SU-DHL-6 (cell line): ENCODE results near the gene LDAH.
"Not testable (repeated sequence)": the region's sequence is repeated elsewhere in the genome, so short reads cannot be mapped to it uniquely, and the experiment has no call there.

Experiments used
- H2AFZ ChIP-seq: fragments of 200-600 bp; sonication (generic); 2 replicates; pipeline ENCODE4 v1.6.1; 2014; ENCODE audit warnings: low read depth, mild to moderate bottlenecking, moderate library complexity, mixed read lengths, antibody characterized with exemption, low read length; ENCODE audit not compliant: severe bottlenecking
- H3F3A ChIP-seq: fragments of 200-600 bp; shearing (Covaris generic); 2 replicates; pipeline ENCODE4 v1.6.0; 2016; ENCODE audit warnings: antibody characterized with exemption, mild to moderate bottlenecking; ENCODE audit not compliant: insufficient read depth
- H3K27ac ChIP-seq: fragments of 200-600 bp; sonication (generic); 2 replicates; pipeline ENCODE4 v1.5.1; 2016; ENCODE audit warnings: low read depth, mild to moderate bottlenecking, low read length, moderate library complexity, mixed read lengths
- H3K27me3 ChIP-seq: fragments of 200-600 bp; sonication (generic), shearing (Covaris generic); 2 replicates; pipeline ENCODE4 v1.6.0; 2014; ENCODE audit warnings: mild to moderate bottlenecking, low read length
- H3K36me3 ChIP-seq: fragments of 200-600 bp; sonication (generic); 2 replicates; pipeline ENCODE4 v1.6.1; 2014; ENCODE audit warnings: mild to moderate bottlenecking, low read length, mixed read lengths
- H3K4me2 ChIP-seq: fragments of 300-600, 200-600 bp; shearing (Covaris generic), sonication (generic); 2 replicates; pipeline ENCODE4 v1.6.0; 2014; ENCODE audit warnings: low read length, low read depth, mild to moderate bottlenecking; ENCODE audit not compliant: poor library complexity, severe bottlenecking
- H3K4me3 ChIP-seq: fragments of 200-600 bp; sonication (generic); 2 replicates; pipeline ENCODE4 v1.5.1; 2014; ENCODE audit warnings: antibody characterized with exemption, low read length, mild to moderate bottlenecking, mixed read lengths; ENCODE audit not compliant: insufficient read depth, poor library complexity, severe bottlenecking
- H3K79me2 ChIP-seq: fragments of 200-600 bp; sonication (generic); 2 replicates; pipeline ENCODE4 v1.6.1; 2014; ENCODE audit warnings: mild to moderate bottlenecking, low read length, moderate library complexity; ENCODE audit not compliant: insufficient read depth
- H3K9ac ChIP-seq: fragments of 200-600 bp; sonication (generic); 2 replicates; pipeline ENCODE4 v1.7.0; 2014; ENCODE audit warnings: mild to moderate bottlenecking, low read length
- H3K9me2 ChIP-seq: fragments of 200-600 bp; sonication (generic); replicated peaks from 2 replicates; pipeline ENCODE4 v1.6.1; 2014; ENCODE audit warnings: low read length; ENCODE audit not compliant: insufficient read depth
- H3K9me3 ChIP-seq: fragments of 200-600 bp; sonication (generic); 2 replicates; pipeline ENCODE4 v1.6.1; 2014; ENCODE audit warnings: low read length, mixed read lengths; ENCODE audit not compliant: insufficient read depth
- H4K20me1 ChIP-seq: fragments of 200-600 bp; sonication (generic); 2 replicates; pipeline ENCODE4 v1.6.1; 2014; ENCODE audit warnings: low read depth, mild to moderate bottlenecking, antibody characterized with exemption, low read length, moderate library complexity, mixed read lengths
- CTCF ChIP-seq: fragments of 200-600 bp; sonication (generic); IDR thresholded peaks from one replicate; pipeline ENCODE4 v1.5.1; 2017; ENCODE audit warnings: antibody characterized with exemption, mild to moderate bottlenecking, low read length, moderate library complexity; ENCODE audit not compliant: insufficient read depth, poor library complexity, severe bottlenecking
- EZH2phosphoT487 ChIP-seq: fragments of 200-600 bp; sonication (generic), shearing (Covaris generic); conservative IDR thresholded peaks from 2 replicates; pipeline ENCODE4 v1.6.1; 2018; ENCODE audit warnings: mild to moderate bottlenecking, antibody characterized with exemption, low read length, moderate library complexity, mixed read lengths

The LDAH gene

GRCh38 chr2:20723543-20723942, 99.4 kb downstream of the LDAH start:
- H2AFZ ChIP-seq = no peak overlapping the region
- H3K27ac ChIP-seq = no peak overlapping the region
- no peaks in the 10 kb centered on the region for H4K20me1 ChIP-seq
- no peak overlapping the region for H3K9ac ChIP-seq
- no peak overlapping the region for H3K4me3 ChIP-seq
- H3K27me3 ChIP-seq = no peaks in the 10 kb centered on the region
- no peaks in the 10 kb centered on the region for H3K9me3 ChIP-seq
- H3K4me2 ChIP-seq = no peak overlapping the region
- no peaks in the 10 kb centered on the region for H3K9me2 ChIP-seq
- H3K36me3 ChIP-seq = no peaks in the 10 kb centered on the region; the same call in 1 of the 2 replicates
- peaks cover 15% of the 10 kb centered on the region; the same call in 1 of the 2 replicates for H3K79me2 ChIP-seq
- no peaks in the 10 kb centered on the region for H3F3A ChIP-seq
- no peak for TF ChIP-seq CTCF
- TF ChIP-seq EZH2phosphoT487 = no peak

GRCh38 chr2:20722592-20723240, 100.2 kb downstream of the LDAH start:
- Histone ChIP-seq H3K27me3 (no peaks in the 10 kb centered on the region), H3K79me2 (peaks cover 23% of the 10 kb centered on the region; the same call in 1 of the 2 replicates), H3K9me3 (no peaks in the 10 kb centered on the region), H3K36me3 (peaks cover 2% of the 10 kb centered on the region; the same call in 1 of the 2 replicates), H2AFZ (no peak overlapping the region), H3F3A (no peaks in the 10 kb centered on the region), H3K4me2 (no peak overlapping the region), H3K9me2 (no peaks in the 10 kb centered on the region), H3K27ac (no peak overlapping the region), H3K4me3 (no peak overlapping the region), H4K20me1 (no peaks in the 10 kb centered on the region), H3K9ac (no peak overlapping the region)
- TF ChIP-seq CTCF = no peak

- H3K9me3 ChIP-seq = no peaks in the 10 kb centered on the region
Observed at GRCh38 chr2:20717641-20718040, 105.3 kb downstream of the LDAH start.

GRCh38 chr2:20716164-20716563, 106.7 kb downstream of the LDAH start:
- not testable (repeated sequence) for H3K9me2 ChIP-seq, H3K36me3 ChIP-seq, H3K27ac ChIP-seq, H2AFZ ChIP-seq, H3K9ac ChIP-seq, H4K20me1 ChIP-seq, H3K4me3 ChIP-seq, H3K27me3 ChIP-seq, H3K9me3 ChIP-seq, H3F3A ChIP-seq, H3K4me2 ChIP-seq
- peaks cover 31% of the 10 kb centered on the region; the same call in 1 of the 2 replicates for H3K79me2 ChIP-seq

More at GRCh38 chr2:20717641-20718040, 105.3 kb downstream of the LDAH start:
- Histone ChIP-seq H3F3A (no peaks in the 10 kb centered on the region), H3K27ac (no peak overlapping the region), H3K36me3 (peaks cover 7% of the 10 kb centered on the region; the same call in 1 of the 2 replicates), H3K27me3 (no peaks in the 10 kb centered on the region), H3K4me3 (no peak overlapping the region), H3K9ac (no peak overlapping the region), H3K9me2 (no peaks in the 10 kb centered on the region), H4K20me1 (no peaks in the 10 kb centered on the region), H2AFZ (no peak overlapping the region), H3K4me2 (no peak overlapping the region), H3K79me2 (peaks cover 31% of the 10 kb centered on the region; the same call in 1 of the 2 replicates)
- TF ChIP-seq CTCF (no peak), EZH2phosphoT487 (no peak)

- H3F3A ChIP-seq, H3K9me3 ChIP-seq, H4K20me1 ChIP-seq, H3K27me3 ChIP-seq, H3K4me2 ChIP-seq, H3K9me2 ChIP-seq, H2AFZ ChIP-seq, H3K4me3 ChIP-seq, H3K9ac ChIP-seq, H3K27ac ChIP-seq: not testable (repeated sequence)
- Histone ChIP-seq H3K79me2 (peaks cover 23% of the 10 kb centered on the region; the same call in 1 of the 2 replicates), H3K36me3 (peaks cover 12% of the 10 kb centered on the region; the same call in 1 of the 2 replicates)
Observed at GRCh38 chr2:20714412-20714811, 108.5 kb downstream of the LDAH start.
